ENCODE data around the gene NEUROD1.
"Not testable (repeated sequence)": the region's sequence is repeated elsewhere in the genome, so short reads cannot be mapped to it uniquely, and the experiment has no call there.

Gene NEUROD1

DNA sequence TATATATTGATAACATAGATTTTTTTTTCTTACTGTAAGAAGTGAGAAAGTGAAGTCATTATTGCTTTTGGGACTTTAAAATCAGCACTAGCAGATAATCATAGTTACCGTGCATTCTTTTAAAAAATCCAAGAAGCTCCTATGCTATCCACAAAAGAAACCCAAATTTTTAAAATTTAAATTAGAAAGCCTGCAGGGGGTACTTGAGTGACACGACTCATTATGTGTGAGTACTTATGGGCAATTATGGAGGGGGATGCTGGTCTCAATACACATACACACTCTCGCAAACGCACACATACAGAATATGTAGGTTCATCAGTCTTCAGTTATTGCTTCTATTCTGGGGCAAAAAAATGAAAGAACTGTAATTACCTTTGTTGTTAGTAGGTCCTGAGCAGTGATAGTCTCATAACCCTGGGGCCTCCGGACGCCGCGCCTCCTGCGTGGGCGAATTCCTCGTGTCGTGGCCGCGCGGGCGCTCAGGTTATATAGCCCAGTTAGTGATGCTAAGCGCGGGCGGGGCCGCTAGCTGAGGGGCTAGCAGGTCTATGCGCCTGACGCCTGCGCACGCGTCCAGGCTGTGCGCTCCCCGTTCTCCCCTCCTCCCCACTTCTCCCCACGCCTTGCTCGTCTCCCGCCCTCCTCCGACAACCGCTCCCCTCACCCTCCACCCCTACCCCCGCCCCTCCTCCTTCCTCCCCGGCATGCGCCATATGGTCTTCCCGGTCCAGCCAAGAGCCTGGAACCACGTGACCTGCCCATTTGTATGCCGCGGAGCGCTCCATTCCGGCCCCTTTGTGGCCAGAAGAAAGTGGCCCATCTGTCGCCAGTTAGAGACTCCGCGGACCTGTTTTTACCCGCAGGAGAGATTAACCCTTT lies at the start of gene NEUROD1:
NEUROD1 (minus strand) TSS at position 463 of the 882 bp plus-strand sequence. CDS start 1,657 bp downstream, outside the sequence.
- DNase-seq, result peak in 5 of 14 donors; percentile 18 to 100 (median 43)

DNA sequence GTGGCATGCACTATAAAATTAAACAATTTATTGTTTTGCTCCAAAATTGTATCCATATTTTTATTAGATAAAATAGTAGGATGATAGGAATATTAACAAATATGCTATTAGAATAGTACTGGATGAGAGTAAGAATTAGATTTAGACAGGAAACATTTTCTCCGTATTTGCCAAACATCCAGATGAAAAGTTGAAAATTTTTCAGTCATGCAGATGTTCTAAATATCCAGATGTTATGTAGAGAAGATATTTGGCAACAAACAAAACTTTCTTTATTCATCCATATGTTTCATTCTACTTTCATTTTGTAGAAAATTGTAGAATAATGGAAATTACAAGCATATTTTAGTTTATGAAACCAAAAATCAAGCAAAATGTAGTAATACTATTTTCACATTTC lies 45.2 kb upstream of the NEUROD1 start:
- no peak for DNase-seq

- no peak for DNase-seq
Observed at GRCh38 chr2:181724662-181725061, 44.3 kb upstream of the NEUROD1 start.

DNA sequence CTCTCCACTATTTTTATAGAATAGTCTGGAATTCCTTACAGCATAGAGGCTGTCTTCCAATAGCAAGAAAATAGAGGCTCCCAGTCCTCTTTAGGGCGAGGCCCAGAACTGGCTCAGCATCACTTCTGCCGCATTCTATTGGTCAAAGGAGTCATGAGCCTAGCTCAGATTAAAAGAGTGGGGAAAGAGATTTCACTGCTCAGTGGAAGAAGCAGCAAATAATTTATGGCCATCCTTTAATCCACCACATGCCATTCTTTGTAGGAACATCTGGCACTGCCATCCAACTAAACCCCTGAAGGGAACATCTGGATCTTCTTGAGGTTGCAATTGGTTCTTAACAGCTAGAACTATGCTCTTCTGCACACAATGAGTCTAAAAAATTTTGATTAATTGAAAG lies 43.4 kb upstream of the NEUROD1 start:
- DNase-seq, result no peak

DNA sequence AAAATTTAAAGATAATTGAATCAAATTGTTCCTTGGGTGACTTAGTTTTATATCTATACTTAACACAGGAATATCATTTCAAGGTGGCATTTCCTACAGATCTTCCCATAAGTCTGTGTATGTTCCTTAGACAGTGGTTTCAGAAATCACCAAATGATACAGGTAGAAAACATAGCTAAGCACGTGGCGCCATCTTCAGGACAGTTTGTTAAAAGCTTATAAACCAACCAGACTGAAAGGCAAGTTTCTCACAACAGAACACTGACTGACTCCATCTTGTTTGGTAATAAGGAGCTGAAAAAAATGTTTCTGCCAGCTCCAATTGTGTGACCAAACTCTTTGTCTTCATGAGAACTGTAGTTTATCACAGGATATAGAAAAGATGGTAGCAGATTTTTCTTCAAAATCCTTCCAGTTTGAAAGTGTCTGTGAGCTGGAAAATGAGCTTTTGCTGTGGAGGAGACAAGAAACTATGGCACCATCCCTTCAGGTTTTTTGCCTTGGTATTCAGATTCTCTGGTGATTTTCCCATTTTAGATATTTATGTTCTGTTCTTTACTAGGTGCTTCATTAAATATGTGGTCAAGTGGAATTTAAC lies 34.8 kb upstream of the NEUROD1 start:
- DNase-seq, result peak in 11 of 14 donors; percentile 1 to 79 (median 20)

DNA sequence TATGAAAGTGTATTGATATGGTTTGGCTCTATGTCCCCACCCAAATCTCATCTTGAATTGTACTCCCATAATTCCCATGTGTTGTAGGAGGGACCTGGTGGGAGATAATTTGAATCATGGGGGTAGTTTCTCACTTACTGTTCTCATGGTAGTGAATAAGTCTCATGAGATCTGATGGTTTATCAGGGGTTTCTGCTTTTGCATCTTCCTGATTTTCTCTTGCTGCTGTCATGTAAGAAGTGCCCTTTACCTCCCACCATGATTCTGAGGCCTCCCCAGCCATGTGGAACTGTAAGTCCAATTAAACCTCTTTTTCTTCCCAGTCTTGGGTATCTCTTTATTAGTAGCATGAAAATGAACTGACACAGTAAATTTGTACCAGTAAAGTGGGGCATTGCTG lies 30.7 kb upstream of the NEUROD1 start:
- DNase-seq, result not testable (repeated sequence)

DNA sequence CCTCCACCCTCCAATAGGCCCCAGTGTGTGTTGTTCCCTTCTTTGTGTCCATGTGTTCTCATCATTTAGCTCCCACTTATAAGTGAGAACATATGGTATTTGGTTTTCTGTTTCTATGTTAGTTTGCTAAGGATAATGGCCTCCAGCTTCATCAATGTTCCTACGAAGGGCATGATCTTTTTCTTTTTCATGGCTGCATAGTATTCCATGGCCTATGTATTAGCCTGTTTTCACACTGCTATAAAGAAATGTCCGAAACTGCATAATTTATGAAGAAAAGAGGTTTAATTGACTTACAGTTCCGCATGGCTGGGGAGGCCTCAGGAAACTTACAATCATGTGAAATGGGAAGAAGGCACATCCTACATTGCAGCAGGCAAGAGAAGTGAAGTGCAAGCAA lies 22.2 kb upstream of the NEUROD1 start:
- not testable (repeated sequence) for DNase-seq

- no peak for DNase-seq
Observed at GRCh38 chr2:181698223-181698622, 17.9 kb upstream of the NEUROD1 start.

DNA sequence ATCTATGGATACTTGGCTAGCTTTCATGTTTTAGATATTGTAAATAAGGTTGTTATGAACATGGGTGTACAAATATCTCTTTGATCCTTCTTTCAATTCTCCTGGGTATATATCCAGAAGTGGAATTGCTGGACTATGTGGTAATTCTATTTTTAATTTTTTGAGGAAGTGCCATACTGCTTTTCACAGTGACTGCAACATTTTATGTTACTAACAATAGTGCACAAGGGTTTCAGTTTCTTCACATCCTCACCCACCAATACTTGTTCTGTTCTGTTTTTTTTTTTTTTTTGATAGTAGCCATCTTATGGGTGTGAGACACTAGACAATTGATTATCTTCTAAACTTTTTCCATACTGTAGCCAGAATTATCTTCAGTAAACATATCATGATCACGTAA lies 17.3 kb upstream of the NEUROD1 start:
- DNase-seq, result no peak

GRCh38 chr2:181697126-181697525 lies 16.8 kb upstream of the NEUROD1 start:
- no peak for DNase-seq

DNA sequence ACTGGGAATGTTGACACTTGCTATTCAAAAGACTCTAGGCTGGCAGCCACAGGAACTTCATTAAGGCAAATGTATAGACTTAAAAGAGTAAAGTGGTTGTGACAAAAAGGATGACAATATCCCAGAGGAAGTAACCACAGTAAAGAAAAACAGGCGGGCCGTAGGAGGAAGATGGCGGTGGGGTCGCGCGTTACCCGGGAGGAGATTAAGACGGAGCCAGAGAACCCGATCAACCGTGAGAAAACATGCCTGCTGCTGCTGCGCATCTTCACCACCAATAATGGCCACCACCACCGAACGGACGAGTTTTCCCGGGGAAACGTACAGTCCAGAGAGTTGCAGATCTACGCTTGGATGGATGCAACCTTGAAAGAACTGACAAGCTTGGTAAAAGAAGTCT lies 14.0 kb upstream of the NEUROD1 start:
- no peak for DNase-seq

GRCh38 chr2:181690860-181691259 lies 10.5 kb upstream of the NEUROD1 start:
- no peak for DNase-seq

DNA sequence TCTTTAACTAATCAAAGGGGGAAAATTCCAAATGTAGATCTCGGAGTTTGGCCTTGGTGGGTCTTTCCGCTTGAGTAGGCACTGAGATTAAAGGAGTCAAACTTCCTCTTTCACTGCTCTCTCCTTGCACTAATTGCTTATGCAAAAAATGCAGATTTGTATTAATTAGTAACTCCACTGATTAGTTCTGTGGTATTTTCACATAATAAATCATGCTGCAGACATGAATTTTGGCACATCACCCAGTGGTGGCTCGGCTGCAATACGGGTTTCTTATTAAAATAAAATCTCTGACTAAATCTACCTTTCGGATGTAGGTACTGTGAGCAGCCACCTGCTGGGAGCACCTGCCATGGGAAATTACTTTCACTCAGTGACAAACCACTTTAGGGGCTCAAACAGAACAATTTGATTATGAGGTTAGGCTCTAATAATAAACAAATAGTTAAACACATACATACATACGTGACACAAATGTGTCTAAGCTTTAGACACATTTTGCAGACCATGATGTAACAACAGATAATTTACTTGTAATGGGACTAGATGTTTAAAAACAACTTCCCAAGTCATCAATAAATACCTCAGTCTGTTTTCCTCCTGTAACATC lies 6.4 kb upstream of the NEUROD1 start:
- DNase-seq, result no peak

GRCh38 chr2:181685150-181685688 lies 4.9 kb upstream of the NEUROD1 start:
- DNase-seq, result no peak

GRCh38 chr2:181684454-181685149 lies 4.3 kb upstream of the NEUROD1 start:
- DNase-seq, result no peak

GRCh38 chr2:181683518-181684453 lies 3.5 kb upstream of the NEUROD1 start:
- no peak for DNase-seq

DNA sequence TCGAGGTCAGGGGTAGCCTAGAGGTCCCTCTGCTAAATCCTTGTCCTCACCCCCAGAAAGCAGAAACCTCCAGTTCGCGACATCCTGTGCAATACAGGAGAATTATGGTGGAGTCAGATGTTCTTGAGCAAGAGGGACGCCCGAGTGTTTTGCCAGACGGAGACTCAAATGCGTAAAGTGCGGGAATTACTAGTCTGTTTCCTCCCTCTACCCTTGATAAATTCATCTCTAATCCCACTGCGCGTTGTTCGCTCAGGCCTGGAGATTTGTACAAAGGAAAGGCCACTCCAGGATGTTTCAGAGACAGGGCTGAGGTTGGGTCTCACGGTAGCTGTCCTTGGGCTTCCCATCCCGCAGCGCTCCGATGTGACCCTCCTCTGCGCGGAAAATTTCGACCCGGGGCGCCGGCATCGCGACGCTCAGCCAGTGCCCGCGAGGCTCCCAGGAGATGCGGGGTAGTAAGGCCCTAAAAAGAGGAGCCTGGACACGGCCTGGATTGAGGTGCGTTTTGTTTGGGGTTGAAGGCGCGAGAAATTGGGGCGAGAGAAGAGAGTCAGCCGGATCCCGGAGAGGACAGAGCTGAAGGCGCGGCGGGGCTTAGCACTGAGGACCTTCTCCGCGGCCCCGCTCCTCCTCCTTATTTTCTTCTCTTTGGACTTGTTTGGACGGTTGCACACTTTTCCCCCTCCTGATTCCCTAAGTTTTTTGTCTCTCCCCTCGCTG lies 2.6 kb upstream of the NEUROD1 start:
- no peak for DNase-seq

- no peak for DNase-seq
Observed at GRCh38 chr2:181682026-181682789, 1.9 kb upstream of the NEUROD1 start.

DNA sequence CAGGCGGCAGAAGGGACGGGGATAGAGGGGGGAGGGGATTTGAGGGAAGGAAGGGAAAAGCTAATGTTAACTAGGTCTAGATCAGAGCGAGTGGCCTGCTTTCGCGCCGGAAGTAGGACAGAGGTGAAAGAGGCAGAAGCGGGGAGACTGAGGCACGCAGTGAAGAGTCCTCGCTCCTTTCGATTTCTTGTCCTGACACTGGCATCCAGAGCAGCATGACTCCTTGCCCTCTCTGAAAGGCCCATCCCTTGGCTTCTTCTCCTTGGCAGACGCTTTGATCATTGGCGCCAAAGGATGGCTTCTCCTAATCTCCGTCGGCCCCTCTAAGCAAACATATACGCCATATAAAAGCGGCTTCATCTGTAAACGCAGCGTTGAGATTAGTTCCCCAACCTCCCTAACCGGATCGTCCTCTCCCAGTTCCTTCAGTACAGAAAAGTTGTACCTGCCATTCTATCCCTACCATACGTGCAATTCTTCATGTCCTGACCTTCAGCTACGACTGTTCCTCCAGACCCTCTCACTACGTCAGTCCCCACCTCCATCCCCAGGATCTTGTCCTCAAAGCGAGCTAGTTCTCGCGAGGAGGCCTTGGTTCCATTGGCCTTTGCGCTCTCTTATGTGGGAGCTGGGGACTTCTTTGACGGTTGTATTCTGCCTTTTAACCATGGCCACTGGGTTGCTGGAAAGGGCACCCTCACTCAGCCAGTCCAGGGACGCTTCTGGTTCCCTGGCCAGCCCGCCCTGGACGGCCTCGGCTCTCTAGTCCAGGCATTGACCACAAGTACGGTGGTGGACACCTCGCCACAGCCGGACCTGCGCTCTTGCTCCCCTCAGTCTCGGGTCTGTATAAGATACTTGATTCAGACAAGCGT lies 857 bp upstream of the NEUROD1 start:
- no peak for DNase-seq

Data from C1 segment of cervical spinal cord (tissue), 14 donors.